ENCODE data around the gene ST3GAL4. TPM values are rescaled to one million over a fixed set of nuclear protein-coding genes. Genes with fewer than 3 reads are reported as not detected.

Gene ST3GAL4
- total RNA-seq, 2 experiments from 2014 or later = 14.3 to 18.8 TPM

DNA sequence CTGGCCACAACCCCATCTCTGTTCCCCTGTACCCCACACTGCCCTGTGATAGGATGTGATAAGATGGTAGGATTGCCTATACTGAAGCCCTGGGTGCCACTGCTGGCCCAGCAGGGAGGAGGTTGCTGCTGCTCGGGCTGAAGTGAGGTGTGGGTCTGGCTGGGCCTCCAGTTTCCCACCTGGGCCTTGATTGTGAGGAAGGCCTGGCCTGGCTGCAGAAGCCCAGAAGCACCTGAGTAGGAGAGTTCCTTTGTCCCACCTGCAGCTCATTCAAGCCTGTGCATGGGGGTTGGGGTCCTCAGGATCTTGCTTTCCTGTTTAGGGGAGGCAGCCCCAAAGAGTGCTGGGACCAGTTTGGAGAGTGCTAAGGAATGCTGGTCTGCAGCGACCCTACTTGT, 3.3 kb downstream of the ST3GAL4 start:
- Histone ChIP-seq H3K9me2 (ENCODE audit: insufficient read depth, low read length) (no peaks in the 10 kb centered on the region), H3K4me3 (ENCODE audit: low read depth, low read length, poor library complexity, severe bottlenecking) (no peak overlapping the region), H3K36me3 (ENCODE audit: insufficient read depth, low read length) (no peaks in the 10 kb centered on the region), H3K4me2 (ENCODE audit: low read length) (no peak overlapping the region), H3K9me3 (ENCODE audit: low read length) (no peaks in the 10 kb centered on the region), H4K20me1 (ENCODE audit: insufficient read depth, low read length) (no peaks in the 10 kb centered on the region), H3K27ac (ENCODE audit: low read depth, low read length, poor library complexity, severe bottlenecking) (no peak overlapping the region), H3K4me1 (ENCODE audit: insufficient read depth, low read length, poor library complexity, severe bottlenecking) (peaks cover 12% of the 10 kb centered on the region), H3K79me2 (ENCODE audit: insufficient read depth, low read depth, low read length) (peaks cover 13% of the 10 kb centered on the region; the same call in 1 of the 2 replicates), H2AFZ (ENCODE audit: low read length) (no peak overlapping the region)
- CTCF ChIA-PET (ENCODE audit: unreplicated experiment) = no interaction called here
- no peak for TF ChIP-seq EZH2phosphoT487 (IDR thresholded peaks at IDR 0.05; ENCODE audit: borderline replicate concordance, low read depth, low read length)
- TF ChIP-seq, protein P1, sequence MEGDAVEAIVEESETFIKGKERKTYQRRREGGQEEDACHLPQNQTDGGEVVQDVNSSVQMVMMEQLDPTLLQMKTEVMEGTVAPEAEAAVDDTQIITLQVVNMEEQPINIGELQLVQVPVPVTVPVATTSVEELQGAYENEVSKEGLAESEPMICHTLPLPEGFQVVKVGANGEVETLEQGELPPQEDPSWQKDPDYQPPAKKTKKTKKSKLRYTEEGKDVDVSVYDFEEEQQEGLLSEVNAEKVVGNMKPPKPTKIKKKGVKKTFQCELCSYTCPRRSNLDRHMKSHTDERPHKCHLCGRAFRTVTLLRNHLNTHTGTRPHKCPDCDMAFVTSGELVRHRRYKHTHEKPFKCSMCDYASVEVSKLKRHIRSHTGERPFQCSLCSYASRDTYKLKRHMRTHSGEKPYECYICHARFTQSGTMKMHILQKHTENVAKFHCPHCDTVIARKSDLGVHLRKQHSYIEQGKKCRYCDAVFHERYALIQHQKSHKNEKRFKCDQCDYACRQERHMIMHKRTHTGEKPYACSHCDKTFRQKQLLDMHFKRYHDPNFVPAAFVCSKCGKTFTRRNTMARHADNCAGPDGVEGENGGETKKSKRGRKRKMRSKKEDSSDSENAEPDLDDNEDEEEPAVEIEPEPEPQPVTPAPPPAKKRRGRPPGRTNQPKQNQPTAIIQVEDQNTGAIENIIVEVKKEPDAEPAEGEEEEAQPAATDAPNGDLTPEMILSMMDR (conservative IDR thresholded peaks at IDR 0.05; ENCODE audit: low read length) = no peak
- intact Hi-C loops (cut with micrococcal nuclease; ENCODE audit: unreplicated experiment) = no loop called here
- no TSS peak for BruUV-seq (replicated peaks)
- POLR2A ChIA-PET = interaction anchor here (1.3 to 1.6 kb wide), 2 partner anchors 10 to 19 kb away, joined by 3 to 4 read pairs; no protein-coding TSS in a partner anchor
- no peak for DNase-seq (ENCODE audit: low spot score)

DNA sequence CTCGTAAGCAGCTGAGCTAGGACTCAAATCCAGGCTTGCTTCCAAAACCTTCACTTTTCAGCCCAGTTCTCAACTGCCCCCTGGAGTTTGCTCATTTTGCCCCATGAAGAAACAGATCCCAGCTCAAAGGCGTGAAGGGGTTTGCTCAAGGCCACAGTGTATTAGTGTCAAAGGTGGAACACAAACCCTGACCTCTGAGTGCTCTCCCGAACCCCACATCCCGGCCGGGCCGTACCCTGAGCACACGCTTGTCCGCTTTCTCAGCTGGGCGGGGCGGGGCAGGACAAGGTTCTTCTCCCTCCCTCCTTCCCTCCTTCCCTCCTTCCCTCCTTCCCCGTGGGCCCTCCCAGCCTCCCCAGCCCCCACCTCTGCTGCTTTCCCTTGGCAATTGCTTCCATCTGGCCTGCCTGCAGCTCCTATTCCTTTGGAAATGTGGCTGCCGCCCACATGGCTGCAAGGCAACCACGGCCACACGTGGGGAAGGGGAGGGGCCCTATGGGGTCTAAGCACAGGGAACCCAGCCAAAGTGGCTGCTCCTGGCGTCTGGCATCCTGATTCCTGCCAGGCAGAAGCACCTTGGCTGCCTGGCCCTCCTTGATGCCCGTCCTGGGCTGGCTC, 4.1 kb downstream of the ST3GAL4 start:
- H3K27ac ChIP-seq (ENCODE audit: low read depth, low read length, poor library complexity, severe bottlenecking) = no peak overlapping the region
- no peak overlapping the region for H2AFZ ChIP-seq (ENCODE audit: low read length)
- BruUV-seq (replicated peaks) = no TSS peak
- ChIA-PET CTCF (ENCODE audit: unreplicated experiment) (no interaction called here), POLR2A (interaction anchor here (1.3 kb wide), 1 partner anchor 19 kb away, joined by 4 read pairs; no protein-coding TSS in a partner anchor)
- H3K79me2 ChIP-seq (ENCODE audit: insufficient read depth, low read depth, low read length) = peaks cover 5% of the 10 kb centered on the region; the same call in 1 of the 2 replicates
- no peak overlapping the region for H3K4me2 ChIP-seq (ENCODE audit: low read length)
- peaks cover 9% of the 10 kb centered on the region for H3K4me1 ChIP-seq (ENCODE audit: insufficient read depth, low read length, poor library complexity, severe bottlenecking)
- intact Hi-C loops (cut with micrococcal nuclease; ENCODE audit: unreplicated experiment) = no loop called here
- no peak for TF ChIP-seq EZH2phosphoT487 (IDR thresholded peaks at IDR 0.05; ENCODE audit: borderline replicate concordance, low read depth, low read length)
- TF ChIP-seq, protein P1 (conservative IDR thresholded peaks at IDR 0.05; ENCODE audit: low read length) = no peak
- no peaks in the 10 kb centered on the region for H3K36me3 ChIP-seq (ENCODE audit: insufficient read depth, low read length)
- no peak overlapping the region for H3K4me3 ChIP-seq (ENCODE audit: low read depth, low read length, poor library complexity, severe bottlenecking)
- no peak for DNase-seq (ENCODE audit: low spot score)
- no peaks in the 10 kb centered on the region for H3K9me2 ChIP-seq (ENCODE audit: insufficient read depth, low read length)
- H3K9me3 ChIP-seq (ENCODE audit: low read length) = no peaks in the 10 kb centered on the region
- H4K20me1 ChIP-seq (ENCODE audit: insufficient read depth, low read length) = no peaks in the 10 kb centered on the region

DNA sequence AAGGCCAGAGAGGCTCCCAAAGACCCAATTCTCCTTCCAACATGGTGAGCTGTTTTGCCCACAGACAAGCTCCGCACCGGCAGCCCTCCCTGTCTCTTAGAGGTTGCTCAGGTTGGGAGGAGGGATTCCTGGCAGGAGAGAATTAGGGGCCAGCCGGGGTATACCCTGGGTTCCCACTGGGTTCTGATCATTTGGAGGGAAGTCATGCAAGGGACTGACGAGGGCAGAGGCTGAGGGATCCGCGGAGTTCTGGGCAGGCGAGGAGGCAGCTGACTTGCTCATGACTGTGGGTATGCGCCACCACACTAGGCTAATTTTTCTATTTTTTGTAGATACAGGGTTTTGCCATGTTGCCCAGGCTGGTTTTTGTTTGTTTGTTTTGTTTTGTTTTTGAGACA, 4.6 kb downstream of the ST3GAL4 start:
- no peak overlapping the region for H3K4me3 ChIP-seq (ENCODE audit: low read depth, low read length, poor library complexity, severe bottlenecking)
- ChIA-PET POLR2A (interaction anchor here (1.0 to 1.3 kb wide), 2 partner anchors 10 to 20 kb away, joined by 4 to 6 read pairs; no protein-coding TSS in a partner anchor), CTCF (ENCODE audit: unreplicated experiment) (no interaction called here)
- H3K79me2 ChIP-seq (ENCODE audit: insufficient read depth, low read depth, low read length) = no peaks in the 10 kb centered on the region
- no TSS peak for BruUV-seq (replicated peaks)
- no peaks in the 10 kb centered on the region for H3K36me3 ChIP-seq (ENCODE audit: insufficient read depth, low read length)
- H3K9me3 ChIP-seq (ENCODE audit: low read length) = no peaks in the 10 kb centered on the region
- TF ChIP-seq, protein P1 (conservative IDR thresholded peaks at IDR 0.05; ENCODE audit: low read length) = no peak
- no peak for TF ChIP-seq EZH2phosphoT487 (IDR thresholded peaks at IDR 0.05; ENCODE audit: borderline replicate concordance, low read depth, low read length)
- H2AFZ ChIP-seq (ENCODE audit: low read length) = no peak overlapping the region
- no peaks in the 10 kb centered on the region for H4K20me1 ChIP-seq (ENCODE audit: insufficient read depth, low read length)
- peaks cover 9% of the 10 kb centered on the region for H3K4me1 ChIP-seq (ENCODE audit: insufficient read depth, low read length, poor library complexity, severe bottlenecking)
- H3K27ac ChIP-seq (ENCODE audit: low read depth, low read length, poor library complexity, severe bottlenecking) = no peak overlapping the region
- no peak for DNase-seq (ENCODE audit: low spot score)
- H3K9me2 ChIP-seq (ENCODE audit: insufficient read depth, low read length) = no peaks in the 10 kb centered on the region
- H3K4me2 ChIP-seq (ENCODE audit: low read length) = no peak overlapping the region
- intact Hi-C loops (cut with micrococcal nuclease; ENCODE audit: unreplicated experiment) = no loop called here

Data from OCI-LY7 (cell line).